Measurements from ENCODE around the gene MLANA.

DNA sequence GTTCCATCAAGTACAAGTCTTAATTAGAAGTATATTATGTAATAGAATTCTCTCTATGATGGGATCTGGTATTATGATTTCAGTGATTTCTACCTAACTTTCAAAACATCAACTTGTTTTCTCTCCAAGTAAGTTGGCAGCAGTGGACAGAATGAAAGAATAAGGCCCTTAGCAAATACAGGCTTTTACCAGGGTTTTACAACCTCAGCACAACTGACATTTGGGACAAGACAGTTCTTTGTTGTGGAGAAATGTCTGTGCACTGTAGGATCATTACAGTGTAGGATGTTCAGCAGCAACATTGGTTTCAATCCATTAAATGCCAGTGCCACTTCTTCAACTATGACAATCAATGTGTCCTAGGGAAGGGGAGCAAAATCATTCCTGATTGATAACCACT is 48.8 kb downstream of the MLANA start:
- TF ChIP-seq CTCF (IDR thresholded peaks at IDR 0.05 in 8 of 11, conservative IDR thresholded peaks at IDR 0.05 in 3 of 11) (no peak), POLR2AphosphoS5 (IDR thresholded peaks at IDR 0.05) (no peak)

All from spleen (tissue), 7 donors.